HG03432 (cell line): ENCODE measurements around the gene SEMA6C.
"Not testable (repeated sequence)": the region's sequence is repeated elsewhere in the genome, so short reads cannot be mapped to it uniquely, and the experiment has no call there.

Experiments used
- ATAC-seq: cut with Tn5 transposase; IDR thresholded peaks from one replicate; pipeline ENCODE4 v1.9.1; 2021; ENCODE audit warnings: mild to moderate bottlenecking, moderate library complexity; ENCODE audit not compliant: unreplicated experiment

The SEMA6C gene

GRCh38 chr1:151132335-151133017 lies 14.0 kb downstream of the SEMA6C start:
- no peak for ATAC-seq

- ATAC-seq, result no peak
Measured at GRCh38 chr1:151131701-151132334, 14.6 kb downstream of the SEMA6C start.

GRCh38 chr1:151130987-151131586 lies 15.3 kb downstream of the SEMA6C start:
- peak; percentile 86 for ATAC-seq

GRCh38 chr1:151128800-151129199 lies 17.6 kb downstream of the SEMA6C start:
- ATAC-seq, result no peak

- no peak for ATAC-seq
Measured at GRCh38 chr1:151124763-151125403, 21.5 kb downstream of the SEMA6C start.

GRCh38 chr1:151113877-151114276 lies 32.6 kb downstream of the SEMA6C start:
- no peak for ATAC-seq

- no peak for ATAC-seq
Measured at GRCh38 chr1:151108331-151108730, 38.1 kb downstream of the SEMA6C start.

- no peak for ATAC-seq
Measured at GRCh38 chr1:151106894-151107293, 39.5 kb downstream of the SEMA6C start.

GRCh38 chr1:151104630-151105029 lies 41.8 kb downstream of the SEMA6C start:
- no peak for ATAC-seq

GRCh38 chr1:151098126-151098525 lies 48.3 kb downstream of the SEMA6C start:
- no peak for ATAC-seq

GRCh38 chr1:151097426-151097825 lies 49.0 kb downstream of the SEMA6C start:
- not testable (repeated sequence) for ATAC-seq

- ATAC-seq, result no peak
Measured at GRCh38 chr1:151085953-151086559, 60.4 kb downstream of the SEMA6C start.
